GM18858 (cell line): ENCODE data around the gene DNAH11.
"Not testable (repeated sequence)": the region's sequence is repeated elsewhere in the genome, so short reads cannot be mapped to it uniquely, and the experiment has no call there.

ENCODE experiments used
- ATAC-seq: cut with Tn5 transposase; IDR thresholded peaks from one replicate; pipeline ENCODE4 v1.9.1; 2021; ENCODE audit not compliant: unreplicated experiment

DNAH11 gene

DNA sequence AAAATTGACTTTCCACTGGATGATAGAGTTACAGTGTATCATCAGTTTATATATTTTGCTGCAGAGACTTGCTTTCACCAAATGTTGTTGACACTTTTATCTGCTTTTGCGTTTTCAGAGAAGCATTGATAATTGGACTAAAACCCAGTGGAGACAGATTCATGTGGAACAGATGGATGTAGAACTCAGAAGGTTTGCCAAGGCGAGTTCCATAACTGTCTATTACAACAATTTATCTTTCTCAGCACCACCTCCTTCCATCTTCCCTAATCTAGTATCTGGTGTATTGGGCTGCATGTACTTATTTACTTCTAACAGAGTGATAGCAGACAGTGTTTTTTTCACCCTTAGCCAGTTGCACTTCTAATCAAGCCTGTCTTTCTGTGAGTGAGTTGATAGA lies 73.3 kb downstream of the DNAH11 start:
- no peak for ATAC-seq

DNA sequence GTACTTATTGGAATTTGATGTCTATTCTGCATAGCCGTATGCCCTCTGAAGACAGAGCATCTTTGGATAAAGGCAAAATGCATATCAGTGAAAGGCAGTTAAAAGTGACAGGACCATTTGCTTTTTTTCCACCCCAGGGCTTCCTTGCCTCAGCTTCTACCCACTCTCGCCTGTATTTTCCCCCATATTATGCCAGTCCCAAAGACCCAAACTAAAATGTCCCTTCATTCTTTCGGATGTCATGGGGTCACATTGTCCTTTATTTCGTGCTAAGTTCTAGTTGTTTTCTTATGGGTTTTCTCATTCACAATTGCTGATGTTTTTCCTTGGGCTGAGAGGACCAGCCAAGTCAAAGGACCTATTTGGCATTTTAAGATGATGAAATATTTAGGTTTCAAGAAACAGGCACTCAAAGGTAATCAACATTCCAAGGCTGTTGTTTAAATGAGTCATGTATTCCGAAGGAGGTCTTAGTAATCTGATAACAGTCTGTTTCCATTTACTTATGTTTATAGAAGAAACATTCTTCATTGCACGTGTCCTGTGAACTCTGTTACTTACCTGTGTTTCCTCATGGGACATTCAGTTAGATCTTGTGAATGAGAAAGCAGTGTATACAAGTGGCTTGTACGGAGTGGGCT lies 74.1 kb downstream of the DNAH11 start:
- ATAC-seq, result no peak

DNA sequence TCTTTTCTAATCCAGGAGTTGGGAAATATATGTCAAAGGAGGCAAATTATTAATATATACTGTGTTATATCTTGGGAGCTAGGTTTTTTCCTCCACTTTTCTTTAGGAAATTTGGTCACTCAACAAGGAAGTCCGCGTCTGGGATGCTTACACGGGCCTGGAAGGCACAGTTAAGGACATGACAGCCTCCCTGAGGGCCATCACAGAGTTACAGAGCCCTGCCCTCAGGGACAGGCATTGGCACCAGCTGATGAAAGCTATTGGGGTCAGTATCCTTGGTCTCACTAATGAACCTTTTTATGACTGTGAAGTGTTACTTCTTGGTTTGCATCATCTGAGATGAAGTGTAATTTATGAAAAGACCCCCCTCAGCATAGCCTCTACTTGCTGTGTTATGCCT lies 74.7 kb downstream of the DNAH11 start:
- ATAC-seq, result no peak

DNA sequence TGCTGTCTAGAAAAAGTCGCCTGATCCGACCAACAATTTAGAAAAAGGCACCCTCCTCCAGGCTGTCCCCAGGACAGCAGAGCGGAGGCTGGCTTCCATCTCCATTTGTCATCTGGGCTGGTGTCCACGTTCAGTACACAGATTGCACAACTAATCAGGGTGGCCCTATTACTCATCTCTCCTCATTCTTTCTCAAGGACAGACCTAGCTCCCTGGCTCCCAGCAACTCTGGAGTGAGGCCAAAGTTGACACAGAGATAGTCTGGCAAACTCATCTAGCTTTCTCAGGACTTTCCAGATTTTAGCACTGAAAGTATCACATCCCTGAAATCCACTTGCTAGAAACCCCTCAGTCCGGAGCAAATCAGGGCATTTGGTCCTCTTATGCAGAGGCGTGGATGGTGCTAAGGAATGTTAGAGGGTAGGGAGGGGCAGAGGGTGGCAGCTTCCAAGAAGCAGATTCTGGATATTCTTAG lies 75.1 kb downstream of the DNAH11 start:
- ATAC-seq, result no peak

DNA sequence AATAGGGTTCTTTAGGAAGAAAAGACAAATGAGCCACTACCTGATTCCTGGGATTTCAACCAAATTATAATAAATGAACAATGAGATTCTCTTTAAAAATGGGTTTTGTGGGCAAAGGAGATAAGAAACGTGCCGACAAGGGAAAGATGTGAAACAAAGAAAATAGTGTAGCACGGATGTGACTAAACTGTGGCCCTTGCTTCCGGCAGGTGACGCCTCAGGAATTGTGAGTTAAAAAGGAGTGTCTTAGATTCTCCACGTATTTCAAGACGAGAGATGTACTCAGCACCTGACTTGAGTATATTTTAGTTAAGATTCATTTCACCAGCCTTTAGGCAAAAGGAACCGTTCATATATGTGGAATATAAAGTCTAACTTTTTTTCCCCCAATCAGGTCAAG lies 75.9 kb downstream of the DNAH11 start:
- no peak for ATAC-seq

DNA sequence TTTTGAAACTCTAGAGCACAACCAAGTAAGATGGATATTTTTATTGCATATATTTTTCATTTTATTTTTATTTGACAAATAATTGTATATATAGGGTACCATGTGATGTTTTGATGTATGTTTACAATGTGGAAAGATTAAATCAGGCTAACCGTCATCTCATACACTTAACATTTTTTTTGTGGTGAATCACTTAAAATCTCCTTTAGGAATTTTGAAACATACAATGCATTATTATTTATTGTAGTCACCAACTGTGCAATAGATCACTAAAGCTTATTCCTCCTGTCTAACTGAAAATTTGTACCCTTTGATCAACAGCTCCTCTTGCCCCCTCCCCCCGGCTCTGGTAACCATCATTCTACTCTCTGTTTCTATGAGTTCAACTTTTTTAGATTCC lies 77.2 kb downstream of the DNAH11 start:
- no peak for ATAC-seq

DNA sequence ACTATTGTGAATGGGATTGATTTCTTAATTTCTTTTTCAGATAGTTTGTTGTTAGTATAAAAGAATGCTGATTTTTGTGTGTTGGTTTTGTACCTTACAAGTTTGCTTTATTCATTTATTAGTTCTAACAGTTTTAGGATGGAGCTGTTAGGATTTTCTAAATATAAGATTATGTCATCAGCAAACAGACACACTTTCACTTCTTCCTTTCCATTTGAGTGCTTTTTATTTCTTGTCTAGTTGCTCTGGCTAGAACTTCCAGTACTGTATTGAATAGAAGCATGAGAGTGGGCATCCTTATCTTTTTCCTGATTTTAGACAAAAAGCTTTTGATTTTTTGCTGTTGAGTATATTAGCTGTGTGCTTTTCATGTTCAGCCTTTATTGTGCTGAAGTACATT lies 81.5 kb downstream of the DNAH11 start:
- no peak for ATAC-seq

DNA sequence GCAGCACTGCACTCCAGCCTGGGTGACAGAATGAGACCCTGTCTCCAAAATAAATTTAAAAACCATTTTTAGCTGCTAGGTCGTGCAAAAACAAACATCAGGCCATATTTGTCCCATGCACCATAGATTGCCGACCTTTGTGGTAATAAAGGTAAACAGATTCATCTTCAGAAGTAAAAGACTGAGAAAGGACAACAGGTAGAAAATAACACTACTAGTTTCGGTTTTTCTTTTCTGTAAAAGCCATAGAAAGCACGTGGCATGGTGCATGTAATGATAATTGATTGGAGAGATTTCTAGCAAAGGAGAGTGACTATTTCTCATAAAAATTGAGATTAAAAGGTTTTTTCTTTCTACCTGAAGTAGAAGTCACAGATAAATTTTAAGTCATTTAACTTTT lies 93.9 kb downstream of the DNAH11 start:
- ATAC-seq, result no peak

DNA sequence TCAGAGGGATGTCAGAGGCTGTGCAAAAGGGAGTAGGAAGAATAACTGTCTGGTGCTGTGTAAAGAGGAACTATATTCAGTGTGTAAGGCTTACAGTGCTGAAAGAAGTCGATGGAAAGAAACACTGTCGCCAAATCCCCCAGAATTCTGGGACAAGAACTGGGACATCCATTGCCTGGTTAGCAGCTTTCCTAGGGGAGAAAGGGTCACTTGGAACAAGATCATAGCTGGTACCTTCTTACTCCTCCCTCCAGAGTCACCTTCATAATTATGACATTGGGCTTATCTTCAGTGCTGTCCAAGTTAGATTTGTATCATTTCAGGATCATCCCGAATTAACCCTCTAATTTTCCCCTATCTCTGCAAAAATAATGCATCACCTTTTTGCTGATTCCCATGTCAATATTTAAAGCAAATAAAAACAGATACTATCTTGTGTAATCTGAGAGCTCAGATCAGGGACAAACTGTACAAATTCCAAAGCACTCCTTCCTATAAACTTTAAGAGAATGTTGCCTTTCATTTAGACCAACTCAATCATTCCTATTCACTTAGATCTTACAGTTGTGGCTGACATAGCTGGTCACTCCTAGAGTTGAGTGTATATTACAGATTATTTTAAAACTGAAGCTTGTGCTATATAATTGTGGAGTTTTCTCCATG lies 96.5 kb downstream of the DNAH11 start:
- ATAC-seq, result no peak

DNA sequence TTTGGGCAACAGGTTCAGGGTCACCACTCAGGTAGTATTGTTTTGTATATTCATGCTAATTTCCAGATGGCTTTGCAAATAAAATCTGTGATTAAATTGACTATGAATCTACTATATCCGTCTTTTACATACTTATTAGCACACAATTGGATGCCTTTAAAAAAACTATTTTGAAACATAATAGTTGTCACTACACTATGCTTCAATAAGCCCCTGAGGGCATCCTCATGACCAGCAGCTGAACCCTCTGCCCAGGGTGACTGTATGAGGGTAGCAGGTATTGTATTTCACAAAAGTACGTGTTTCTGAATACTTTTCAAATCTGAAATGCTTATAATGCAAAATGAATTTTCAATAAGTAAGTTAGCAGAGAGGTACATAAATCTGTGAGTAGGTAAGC lies 97.3 kb downstream of the DNAH11 start:
- ATAC-seq, result no peak

DNA sequence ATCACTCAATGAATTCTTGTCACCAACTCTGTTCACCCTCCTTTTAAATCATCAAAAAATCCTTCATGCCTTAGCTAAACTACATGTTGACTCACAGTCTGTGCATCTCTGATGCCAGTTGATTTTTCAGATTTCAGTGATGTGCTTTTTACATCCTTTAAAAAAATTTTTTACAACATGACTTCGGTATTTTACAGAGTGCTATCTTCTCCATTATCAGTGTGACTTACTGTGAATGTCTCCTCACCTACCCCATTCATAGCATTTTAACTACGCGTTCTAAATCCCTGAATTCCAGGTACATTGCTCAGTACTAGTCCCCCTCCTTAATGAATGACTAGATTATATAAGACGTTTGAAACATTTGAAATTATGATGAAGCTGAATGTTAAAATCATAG lies 98.7 kb downstream of the DNAH11 start:
- ATAC-seq, result no peak

DNA sequence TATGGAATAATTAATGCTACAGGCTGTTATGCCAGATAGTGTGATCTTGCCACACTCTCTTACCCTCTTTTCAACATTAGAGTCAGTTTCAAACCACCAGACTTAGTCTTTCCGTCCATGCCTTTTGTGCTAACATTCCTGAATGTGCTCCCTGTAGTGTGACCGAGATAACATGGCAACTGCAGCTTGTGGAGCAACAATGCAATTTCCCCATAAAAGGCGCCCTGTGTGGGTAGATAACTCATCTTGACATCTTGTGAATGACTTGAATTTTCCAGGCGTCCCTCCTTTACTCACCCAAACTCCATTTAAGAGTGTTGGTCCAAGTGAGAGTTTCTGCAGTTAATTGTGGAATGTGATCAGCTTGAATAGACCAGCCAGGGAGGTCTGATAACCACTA lies 99.6 kb downstream of the DNAH11 start:
- no peak for ATAC-seq

DNA sequence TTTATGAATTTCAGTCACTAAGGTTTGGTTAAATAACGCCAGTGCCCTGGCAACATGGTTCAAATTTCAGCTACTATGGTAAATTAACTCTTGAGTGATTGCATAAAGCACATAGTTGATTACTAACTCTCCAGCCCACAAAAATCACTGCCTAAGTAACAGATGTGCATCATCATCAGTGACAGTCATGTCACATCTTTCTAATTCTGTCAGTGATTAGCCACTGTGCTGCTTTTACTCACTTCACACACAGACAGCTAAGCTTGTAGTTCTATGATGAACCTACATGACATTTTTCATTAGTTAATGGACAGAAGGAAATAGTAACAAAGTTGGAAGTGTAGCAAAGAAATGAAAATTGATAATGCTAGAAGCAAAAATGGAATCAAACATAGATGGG lies 108.9 kb downstream of the DNAH11 start:
- no peak for ATAC-seq

DNA sequence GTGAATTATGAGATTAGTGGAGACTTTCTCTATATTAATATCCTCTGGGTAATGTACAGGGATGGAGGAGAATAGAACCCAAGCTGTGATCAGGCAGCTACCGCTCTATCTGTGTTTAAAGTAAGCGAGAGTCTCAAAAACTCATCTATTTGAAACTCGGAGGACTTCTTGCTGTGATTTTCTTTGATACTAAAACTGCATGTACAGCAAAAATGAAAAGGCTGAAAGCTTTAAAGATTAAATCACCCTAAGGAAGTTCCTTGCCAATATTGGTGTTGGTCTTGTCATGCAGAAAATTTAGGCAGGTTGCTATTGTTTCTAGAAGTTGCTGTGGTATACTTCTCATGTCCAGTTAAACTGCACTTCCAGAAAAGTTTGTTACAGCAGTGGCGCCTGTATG lies 110.8 kb downstream of the DNAH11 start:
- ATAC-seq, result no peak

DNA sequence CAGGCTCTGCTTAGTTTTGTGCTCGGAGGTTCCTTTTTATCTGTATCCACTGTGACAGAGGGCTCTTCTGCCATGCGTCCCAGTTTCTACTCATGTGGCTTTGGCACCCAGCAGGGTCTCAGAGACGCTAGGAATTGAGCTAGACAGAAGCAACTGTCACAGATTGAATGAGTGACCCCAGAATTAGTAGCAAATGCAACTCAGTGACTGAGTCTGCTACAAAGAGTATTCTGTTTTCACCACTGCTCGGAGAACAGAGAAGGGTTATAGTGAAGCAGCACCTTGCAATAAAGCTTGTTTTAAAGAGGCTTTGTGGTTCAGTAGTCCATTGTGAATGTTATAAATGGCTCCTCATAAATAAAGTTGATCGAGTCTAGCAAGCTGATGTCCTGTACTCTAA lies 113.2 kb downstream of the DNAH11 start:
- ATAC-seq, result no peak

DNA sequence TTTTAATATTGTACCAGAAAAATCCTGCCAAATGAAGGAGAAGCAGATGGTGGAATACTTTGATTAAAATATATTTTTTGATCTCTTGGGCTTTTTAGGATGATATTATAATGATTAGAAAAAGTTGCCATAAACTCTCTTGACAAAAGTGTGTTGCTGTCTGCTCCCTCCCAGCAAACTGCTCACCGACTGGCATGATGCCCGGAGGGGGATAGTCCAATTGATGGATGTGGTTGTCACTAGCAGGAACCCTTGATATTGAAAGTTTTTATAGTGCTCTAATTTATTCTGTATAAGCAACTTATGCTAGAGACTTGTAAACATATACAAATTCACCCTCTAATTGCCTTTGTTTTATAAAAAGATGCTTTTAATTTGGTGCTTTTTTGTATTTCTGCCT lies 114.0 kb downstream of the DNAH11 start:
- no peak for ATAC-seq

DNA sequence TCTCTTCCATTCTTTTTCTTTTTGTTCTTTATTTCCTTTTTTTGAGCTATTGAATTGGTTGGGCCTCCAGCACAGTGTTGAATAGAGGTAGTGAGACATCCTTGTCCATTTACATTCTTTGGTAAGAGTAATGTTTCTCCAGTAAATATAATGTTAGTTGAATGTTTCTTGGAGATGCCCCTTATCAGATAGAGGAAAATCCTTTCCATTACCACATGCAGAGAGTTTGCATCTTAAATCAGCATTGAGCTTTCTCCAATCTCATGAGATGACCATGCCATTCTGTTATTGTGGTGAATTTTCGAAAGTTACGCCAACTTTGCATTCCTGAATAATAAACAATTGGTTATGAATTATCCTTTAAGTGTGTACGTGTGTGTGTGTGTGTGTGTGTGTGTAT lies 127.7 kb downstream of the DNAH11 start:
- no peak for ATAC-seq

DNA sequence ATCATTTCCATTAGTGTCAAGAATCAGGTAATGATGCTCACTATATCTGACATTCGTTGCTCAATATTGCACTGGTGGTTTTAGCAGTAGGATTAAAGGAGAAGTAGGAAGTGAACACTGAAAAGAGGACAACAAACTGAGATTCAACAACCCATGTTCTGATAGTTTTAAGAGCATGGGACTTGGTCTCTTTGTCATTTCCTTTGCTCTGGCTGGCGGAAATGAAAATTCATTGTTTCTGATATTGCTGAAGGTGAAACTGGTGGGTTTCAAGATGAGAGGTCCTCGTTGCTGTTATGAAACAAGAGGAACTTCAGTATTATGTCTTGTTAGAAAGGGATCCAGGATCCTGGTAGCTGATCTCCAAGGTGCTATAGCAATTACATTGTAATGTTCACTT lies 129.0 kb downstream of the DNAH11 start:
- ATAC-seq, result peak; percentile 89

DNA sequence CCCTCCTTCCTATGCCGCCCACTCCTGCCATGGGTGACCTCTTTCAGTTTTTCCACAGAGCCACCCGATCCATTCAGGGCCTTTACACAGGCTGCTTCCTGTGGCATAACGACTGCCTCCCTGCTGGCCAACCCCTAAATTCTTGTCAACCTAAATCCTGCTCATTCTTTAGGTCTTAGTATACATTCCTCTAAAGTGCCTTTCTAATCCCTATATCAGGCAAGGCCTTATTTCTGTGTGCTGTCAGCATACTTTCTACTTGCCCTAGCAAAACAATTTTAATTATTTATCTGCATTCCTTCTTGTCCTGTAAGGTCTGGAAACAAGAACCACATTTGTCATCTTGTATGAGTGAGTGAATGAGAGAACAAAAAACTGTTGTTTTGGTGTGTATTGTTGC lies 132.4 kb downstream of the DNAH11 start:
- ATAC-seq, result no peak

DNA sequence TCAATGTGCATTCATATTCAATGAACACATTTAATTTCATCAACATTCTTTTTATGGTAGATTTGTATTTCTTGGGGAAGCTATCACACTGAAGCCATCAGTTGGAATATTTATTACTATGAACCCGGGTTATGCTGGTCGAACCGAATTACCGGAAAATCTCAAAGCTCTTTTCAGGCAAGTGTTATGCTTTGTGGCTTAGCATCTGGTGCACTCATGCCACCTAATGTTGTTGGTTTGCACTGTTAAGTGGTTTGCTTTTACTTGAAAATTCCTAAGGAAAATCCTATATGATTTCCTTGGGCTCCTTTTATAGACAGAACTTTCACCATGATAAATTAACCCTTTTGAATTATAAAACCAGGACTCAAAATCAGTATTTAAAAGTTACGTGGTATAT lies 147.9 kb downstream of the DNAH11 start:
- ATAC-seq, result no peak

DNA sequence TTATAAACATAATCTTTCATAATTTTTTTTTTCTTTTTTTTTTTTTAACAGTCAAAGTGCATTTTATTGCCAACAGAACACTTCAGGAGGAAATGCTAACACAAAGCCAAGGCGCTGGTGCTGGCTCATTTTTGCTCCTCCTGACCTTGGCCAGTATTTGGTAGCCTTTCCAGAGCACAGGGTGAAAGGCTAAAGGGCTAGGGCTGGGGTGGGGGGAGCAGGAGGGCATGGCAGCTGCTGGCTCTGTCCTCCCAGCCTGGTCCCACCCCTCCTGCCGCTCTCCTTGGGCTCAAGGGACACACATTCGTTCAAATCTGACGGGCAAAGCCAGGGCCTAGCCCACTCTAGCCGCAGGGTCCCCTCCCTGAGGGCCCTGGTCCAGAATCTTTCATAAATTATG lies 148.3 kb downstream of the DNAH11 start:
- not testable (repeated sequence) for ATAC-seq

DNA sequence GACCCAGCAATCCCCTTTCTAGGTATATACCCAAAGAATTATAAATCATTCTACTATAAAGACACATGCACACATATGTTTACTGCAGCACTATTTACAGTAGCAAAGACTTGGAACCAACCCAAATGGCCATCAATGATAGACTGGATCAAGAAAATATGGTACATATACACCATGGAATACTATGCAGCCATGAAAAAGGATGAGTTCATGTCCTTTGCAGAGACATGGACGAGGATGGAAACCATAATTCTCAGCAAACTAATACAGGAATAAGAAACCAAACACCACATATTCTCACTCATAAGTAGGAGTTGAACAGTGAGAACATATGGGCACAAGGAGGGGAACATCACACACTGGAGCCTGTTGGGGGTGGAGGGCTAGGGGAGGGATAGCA lies 157.7 kb downstream of the DNAH11 start:
- ATAC-seq, result not testable (repeated sequence)

DNA sequence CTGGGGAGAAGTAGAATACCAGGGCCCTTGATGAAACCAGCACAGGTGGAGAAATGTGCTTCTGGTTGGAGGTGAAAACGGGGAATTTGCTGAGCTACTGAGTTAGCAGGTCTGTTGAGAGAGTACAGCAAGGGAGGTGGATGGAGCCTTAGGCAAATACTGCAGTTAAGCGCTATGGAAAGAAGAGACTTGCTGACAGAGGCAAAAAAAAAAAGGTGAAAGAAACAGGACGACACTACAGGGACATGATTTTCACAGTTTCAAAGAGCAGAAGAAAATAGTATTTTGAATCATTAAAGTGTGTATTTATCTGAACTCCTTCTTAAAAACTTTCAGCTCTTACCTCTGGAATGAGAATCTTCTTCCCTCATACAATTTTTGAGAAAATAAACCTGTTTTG lies 159.5 kb downstream of the DNAH11 start:
- ATAC-seq, result no peak
